GM19452 (cell line): ENCODE data around the gene CENATAC.
"Not testable (repeated sequence)": the region's sequence is repeated elsewhere in the genome, so short reads cannot be mapped to it uniquely, and the experiment has no call there.

Experiments
- ATAC-seq: cut with Tn5 transposase; IDR thresholded peaks from one replicate; pipeline ENCODE4 v1.9.1; 2021; ENCODE audit not compliant: unreplicated experiment

The CENATAC gene

DNA sequence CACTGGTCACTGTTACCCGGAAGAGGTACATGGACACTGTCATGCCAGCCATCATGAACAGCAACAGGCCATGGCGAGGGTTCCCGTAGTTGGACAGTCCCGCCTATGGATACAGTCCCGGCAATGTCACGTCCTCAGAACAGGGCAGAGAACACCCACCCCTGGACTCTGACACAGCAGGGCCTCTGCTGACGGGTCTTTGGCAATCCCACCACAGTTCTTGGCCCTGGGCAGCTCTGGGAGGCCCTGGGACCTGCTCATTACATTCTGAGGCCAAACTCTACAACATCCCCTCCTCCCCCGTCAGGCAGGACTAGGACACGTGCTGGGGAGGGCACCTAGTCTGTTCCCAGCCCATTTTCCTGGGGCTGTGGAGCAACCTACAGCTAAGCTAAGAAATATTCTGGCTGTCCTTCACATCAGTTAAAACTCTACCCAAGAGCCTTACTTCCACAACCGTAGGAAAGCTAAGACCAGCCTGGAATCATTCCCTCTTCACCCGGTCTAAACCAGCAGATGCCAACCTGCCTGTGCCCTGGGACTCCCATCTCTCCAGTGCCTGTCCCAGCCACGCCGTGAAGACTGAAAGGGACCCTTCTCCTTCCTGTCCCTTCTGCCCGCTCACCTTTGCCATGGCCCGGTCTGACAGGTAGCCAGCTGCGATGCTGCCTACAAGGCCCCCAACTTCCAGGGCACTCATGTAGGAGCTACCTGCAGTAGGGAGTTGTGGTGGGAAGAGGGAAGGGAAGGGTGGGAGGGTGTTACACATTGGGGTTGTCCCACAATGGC is 28.2 kb downstream of the CENATAC start:
- ATAC-seq, result no peak

DNA sequence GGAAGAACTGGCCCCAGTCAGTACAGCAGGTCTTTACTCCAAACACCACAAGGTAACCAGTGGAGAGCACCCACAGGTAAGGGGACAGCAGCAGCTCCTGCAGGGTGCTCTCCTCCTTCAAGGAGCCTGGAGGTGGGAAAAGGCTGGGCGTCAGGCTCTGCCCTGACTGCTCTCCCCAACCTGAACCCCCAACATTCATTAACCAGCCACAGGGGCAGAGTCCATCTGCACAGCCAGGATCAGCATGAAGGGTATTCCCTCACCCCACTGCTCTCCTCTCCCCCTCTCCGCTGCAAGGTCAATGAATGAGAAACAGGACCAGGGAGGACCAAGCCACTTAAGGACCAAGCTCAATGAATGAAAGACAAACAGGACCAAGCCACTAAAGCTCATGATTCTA is 29.0 kb downstream of the CENATAC start:
- ATAC-seq, result no peak

DNA sequence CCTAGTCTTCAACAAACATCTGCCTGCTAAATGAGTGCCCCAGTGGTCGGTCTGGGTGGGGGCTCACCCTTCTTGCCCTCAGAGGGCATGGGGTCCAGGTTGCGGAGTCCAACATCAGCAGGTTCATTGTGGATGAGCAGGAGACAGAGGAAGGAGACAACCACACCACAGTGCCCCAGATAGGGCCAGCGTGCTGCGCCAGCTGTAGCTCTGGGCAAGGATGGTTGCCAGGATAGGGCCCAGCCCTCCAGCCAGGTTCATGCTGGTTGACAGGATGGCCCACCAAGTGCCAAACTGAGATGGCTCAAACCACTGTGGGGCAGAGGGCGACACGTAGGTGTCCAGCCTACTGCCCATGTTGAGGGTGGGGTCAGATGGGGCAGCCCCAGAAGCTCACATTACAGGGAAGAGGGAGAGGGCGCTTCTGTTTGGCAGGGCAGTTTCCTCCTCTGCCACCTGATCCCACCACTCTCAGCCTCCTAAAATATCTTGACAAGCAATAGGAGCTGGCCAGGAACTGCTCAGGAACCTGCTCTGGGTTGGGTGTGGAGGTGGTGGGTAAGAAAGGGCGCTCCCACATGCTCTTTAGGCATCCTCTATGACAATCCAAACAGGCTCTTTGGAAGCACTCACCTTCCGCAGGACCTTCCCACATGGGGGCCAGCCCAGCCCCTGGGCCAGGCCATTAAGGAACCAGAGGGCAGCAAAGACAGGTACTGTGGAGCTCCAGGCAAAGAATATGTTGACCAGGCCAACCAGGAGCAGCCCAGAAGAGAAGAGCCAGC is 29.8 kb downstream of the CENATAC start:
- ATAC-seq, result no peak

DNA sequence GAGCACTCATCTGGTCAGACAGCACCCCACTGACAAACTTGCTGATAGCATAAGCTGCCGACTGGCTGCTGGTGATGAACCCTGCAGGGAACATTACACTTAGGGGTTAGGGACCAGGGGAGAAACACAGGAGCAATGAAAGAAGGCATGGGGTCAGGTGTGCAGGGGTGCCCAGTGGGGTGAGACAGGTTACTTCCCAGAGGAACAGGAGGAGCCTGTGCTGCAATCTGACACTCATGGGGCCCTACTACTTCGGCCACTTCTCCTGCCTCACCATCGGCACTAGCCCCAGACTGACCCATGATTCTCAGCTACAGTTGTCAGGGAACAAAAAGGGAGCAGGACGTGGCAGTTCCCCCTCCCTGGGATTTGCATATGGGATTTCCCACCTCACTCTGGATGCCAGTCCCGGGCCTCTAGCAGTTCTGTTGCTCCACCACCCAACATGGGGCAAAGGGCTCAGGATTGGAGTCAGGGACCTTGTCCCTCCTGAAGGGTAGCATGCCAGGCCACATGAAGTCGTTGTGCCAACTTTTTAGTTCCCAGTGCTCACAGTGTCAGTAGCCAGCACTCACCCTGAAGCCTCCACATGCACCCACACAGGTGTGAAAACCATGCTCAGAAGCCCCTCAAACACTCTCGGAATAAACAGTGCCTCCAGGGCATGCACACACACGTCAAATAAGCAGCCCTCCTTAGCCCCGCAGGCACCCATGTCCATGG is 30.6 kb downstream of the CENATAC start:
- no peak for ATAC-seq

DNA sequence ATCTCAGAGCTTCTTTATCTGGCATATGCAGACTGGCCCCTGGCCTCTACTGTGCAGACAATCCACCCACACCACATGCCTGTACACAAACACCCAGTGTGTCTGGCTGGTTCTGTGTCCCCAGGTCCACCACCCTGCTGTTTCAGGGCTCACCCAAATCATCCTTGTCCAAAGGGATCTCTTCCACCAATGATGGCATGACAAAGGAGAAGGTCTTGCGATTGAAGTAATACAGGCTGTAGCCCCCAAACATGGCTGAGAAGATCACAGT is 31.1 kb downstream of the CENATAC start:
- no peak for ATAC-seq

DNA sequence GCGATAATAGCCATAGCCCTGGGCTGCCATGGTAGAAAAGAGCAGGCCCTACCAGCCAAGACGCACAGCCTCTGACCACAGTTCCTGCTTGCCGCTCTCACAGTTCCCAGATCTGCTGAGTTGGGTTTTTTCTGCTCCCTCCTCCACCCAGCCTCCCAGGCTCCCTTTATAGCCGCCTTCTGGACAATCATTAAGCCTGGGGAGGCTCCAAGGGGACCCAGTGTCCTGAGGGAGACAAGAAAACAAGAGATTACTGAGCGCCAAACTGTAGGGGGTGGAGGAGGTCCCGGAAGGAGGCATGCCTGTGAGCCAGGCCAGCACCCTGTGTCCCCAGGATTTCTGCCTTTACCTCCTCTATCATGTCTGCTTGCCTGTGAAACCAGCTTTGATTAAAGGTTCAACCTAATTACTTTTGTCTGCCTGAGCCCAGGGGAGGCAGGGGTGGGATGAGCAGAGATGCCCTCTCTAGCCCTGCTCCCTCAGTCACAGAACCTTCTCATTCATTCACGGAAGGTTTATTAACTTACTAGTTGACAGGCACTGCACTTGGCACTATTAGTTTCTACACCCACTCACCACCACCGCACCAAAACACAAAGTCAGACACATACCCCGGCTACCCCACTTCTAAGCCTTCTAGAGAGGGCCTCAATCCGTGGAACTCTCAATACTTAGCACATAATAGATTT is 31.5 kb downstream of the CENATAC start:
- ATAC-seq, result no peak

DNA sequence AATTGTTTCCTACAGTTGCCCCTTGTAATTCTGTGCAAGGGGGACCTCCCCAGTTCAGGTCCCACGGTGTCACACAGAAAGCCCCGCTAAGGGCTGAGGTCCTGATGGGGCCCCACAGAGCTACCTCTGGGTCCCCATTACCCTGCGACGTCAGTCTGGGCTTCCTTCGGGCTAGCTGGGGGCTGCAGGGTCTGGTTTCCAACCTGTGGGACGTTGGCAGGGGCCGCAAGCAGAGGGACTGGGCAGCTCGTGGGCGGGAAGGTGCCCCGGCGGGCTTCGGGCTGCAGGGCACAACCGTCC is 32.0 kb downstream of the CENATAC start:
- ATAC-seq, result peak; percentile 12

DNA sequence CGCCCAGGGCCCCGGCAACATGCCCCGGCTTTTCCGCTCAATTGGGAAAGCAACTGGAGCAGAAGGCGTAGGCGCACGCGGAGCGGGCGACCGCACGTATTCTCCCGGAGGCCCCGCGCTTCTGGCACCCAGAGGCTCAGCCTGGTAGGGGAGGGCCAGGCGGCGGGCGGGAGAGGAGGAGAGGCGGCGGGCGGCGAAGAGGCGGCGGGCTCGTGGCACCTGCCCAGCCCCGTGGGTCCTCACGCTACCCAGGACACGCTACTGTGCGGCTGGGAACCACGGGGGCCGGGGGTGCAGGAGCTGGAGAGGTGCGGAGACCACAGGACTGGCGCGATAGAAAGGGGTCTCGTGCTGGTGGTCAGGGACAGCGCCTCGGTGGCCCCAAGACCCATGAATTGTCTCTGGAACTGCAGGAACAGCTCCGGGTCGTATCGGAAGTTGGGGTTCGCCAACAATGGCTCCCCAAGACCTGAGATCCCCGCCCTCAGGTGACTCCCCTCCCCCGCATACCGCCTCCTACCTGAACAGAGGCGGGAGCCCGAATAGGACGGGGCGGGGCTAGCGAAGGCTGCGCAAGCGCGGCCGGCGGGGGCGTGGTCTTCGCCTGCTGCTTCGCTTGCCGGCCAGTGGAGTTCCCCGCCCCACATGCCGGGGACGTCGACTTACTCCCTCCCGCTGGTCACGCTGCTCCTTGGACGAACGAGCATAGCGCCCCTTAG is 32.5 kb downstream of the CENATAC start, which contains the start of gene SLC37A4:
SLC37A4 (minus strand) TSS at position 549 of the 719 bp plus-strand sequence.
- peak; percentile 89 for ATAC-seq

DNA sequence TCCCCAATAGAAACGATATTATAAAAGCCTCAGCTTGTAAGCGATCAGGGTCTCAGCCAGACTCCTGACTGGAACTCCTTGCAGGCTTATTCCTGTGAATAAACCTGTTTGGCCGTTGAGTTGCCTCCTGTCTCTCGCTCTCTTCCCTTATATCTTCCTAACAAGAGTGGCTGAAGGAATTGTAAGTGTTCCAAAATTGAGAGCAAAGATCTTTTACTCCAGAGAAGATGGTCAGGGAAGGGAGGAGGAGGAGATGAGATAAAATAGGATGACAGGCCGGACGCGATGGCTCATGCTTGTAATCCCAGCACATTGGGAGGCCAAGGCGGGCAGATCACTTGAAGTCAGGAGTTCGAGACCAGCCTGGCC is 34.0 kb downstream of the CENATAC start:
- no peak for ATAC-seq

DNA sequence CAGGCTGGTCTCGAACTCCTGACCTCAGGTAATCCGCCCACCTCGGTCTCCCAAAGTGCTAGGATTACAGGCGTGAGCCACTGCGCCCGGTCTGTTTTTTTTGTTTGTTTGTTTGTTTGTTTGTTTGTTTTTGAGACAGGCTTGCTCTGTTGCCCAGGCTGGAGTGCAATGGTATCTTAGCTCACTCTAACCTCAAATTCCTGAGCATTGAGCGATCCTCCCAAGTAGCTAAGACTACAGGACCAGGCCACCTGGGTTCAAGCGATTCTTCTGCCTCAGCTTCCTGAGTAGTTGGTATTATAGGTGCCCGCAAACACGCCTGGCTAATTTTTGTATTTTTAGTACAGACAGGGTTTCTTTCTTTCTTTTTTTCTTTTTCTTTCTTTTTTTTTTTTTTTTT is 35.5 kb downstream of the CENATAC start:
- ATAC-seq, result not testable (repeated sequence)

DNA sequence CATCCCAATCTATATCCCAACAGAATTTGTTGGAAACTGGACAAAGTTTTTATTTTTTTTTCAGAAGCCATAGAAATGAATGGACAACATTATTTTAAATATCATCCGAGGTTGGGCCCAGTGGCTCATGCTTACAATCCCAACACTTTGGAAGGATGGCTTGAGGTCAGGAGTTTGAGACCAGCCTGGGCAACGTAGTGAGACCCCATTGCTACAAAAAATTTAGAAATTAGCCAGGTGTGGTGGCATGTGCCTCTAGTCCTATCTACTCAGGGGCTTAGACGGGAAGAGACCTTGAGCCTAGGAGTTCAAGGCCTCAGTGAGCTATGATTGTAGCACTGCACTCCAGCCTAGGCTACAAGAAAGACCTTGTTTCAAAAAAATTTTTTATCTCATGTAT is 36.9 kb downstream of the CENATAC start:
- ATAC-seq, result no peak

DNA sequence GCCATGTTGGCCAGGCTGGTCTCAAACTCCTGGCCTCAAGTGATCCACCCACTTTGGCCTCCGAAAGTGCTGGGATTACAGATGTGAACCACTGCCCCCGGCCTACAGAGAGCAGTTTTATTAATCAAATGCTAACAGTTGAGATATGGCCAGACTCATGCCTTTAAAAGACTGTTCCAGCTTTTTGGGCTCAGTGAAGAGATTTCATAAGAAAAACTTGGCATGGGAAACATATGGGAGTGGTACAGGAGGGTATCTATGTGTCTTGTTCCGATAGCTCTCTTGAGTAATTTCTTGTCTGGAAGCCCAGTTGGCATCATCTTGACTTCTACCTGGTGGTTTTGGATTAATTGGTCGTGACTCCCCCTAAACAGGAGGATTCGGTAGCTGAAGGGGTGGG is 40.9 kb downstream of the CENATAC start:
- ATAC-seq, result no peak

DNA sequence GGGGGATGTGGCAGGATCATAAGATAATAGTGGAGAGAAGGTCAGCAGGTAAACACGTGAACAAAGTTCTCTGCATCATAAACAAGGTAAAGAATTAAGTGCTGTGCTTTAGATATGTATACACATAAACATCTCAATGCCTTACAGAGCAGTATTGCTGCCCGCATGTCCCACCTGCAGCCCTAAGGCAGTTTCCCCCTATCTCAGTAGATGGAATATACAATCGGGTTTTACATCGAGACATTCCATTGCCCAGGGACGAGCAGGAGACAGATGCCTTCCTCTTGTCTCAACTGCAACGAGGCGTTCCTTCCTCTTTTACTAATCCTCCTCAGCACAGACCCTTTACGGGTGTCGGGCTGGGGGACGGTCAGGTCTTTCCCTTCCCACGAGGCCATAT is 41.5 kb downstream of the CENATAC start:
- ATAC-seq, result not testable (repeated sequence)

DNA sequence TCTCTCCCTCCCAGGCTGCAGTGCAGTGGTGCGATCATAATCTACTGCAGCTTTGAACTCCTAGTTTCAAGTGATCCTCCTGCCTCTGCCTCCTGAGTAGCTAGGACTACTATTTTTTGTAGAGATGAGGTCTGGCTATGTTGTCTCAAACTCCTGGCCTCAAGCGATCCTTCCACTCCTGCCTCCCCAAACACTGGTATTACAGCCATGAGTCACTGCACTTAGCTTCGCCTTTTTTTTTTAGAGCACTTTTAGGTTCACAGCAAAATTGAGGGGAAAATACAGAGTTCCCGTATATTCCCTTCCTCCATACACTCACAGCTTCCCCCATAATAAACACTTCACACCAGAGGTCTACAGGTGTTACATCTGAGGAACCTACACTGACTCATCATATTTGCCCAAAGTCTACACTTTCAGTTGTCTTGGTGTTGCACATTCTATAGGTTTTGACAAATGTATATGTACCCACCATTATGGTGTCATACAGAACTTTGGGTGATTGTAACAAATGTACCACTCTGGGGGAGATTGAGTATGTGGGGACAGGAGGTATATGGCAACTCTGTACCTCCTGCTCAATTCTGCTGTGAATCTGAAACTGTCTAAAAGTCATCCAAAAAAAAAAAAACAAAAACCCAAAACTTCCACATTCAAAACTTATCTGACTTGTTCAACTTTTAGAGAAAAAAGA is 44.0 kb downstream of the CENATAC start:
- no peak for ATAC-seq

DNA sequence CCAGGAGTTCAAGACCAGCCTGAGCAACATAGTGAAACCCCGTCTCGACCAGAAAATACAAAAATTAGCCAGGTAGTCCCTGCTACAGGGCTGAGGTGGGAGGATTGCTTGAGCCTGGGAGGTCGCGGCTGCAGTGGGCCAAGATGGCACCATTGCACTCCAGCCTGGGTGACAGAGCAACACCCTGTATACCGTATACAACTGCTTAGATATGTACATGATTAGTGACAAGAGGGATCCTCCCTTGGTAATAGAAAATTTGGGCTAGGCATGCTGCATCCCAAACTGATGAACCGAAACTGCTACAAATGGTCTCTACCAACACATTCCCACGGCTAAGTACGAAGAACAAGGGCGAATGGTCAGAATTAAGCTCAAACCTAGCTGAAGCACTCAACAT is 45.0 kb downstream of the CENATAC start:
- ATAC-seq, result no peak

DNA sequence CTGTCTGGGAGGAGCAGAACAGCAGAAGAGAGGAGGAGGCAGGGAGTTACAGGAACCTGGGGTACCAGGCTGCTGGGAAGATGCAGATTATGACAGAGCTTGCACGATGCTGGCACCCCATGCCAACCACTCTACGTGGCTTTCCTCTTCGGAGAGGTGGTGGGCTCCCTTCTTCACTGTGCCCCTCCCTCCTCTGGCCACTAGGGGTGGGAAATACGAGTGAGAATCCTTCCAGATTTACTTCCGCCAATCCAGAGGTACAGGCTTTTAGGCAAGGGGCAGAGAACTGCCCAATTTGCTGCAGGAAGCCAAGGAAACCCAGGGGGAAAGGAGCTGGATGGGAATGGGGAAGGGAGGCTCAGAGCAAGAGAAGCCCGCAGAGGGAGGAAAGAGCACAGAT is 46.8 kb downstream of the CENATAC start:
- no peak for ATAC-seq

DNA sequence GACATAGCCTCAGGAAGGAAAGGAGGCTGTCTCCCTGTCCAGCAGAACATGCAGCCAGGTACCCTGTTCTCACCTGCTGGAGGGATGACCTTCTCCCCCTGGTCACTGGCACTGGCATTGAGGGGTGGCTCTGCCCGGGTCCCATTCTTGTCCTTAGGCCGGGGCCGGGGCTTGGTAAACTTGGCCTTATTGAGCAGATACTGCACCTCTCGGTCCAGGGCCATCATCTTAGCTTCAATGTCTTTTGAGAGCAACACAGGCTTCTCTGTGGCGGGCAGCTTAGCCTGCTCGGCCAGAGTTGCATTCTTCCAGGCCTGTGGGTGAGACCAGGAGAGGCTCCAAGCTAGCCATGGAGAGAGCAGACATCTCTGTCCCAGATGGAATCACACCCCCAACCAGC is 48.6 kb downstream of the CENATAC start:
- no peak for ATAC-seq

DNA sequence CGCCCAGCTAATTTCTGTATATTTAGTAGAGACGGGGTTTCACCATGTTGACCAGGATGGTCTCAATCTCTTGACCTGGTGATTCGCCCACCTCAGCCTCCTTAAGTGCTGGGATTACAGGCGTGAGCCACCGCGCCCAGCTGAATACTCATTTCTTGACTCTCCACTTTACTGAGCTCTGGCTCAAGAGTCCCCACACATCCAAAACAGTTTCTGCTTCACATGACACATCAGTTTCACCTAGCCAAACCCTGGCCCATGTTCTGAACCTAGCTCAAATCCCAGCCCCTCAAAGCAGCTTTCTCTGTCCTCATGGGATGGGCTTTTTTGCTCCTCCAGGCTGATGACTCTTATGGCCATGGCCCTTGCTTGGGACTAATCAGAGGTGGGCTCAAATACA is 49.3 kb downstream of the CENATAC start:
- ATAC-seq, result no peak

DNA sequence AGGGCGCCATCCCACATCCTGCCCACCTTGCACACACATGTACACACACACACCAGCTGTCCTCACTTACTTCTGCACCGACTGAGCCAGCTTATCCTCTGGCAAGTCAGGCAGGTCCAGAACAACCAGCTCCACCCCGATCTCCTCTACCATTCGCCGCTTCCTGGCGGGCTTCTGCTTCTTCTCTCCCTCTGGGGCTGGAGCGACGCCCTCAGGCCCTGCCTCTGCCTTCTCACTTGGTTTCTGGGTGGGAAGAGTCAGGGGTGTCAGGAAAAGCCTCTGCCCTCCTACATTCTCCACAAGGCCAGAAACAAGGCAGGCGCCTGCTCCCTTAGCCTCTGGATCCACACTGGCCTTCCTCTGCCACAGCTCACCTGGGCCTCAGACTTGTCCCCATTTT is 50.7 kb downstream of the CENATAC start:
- ATAC-seq, result no peak

DNA sequence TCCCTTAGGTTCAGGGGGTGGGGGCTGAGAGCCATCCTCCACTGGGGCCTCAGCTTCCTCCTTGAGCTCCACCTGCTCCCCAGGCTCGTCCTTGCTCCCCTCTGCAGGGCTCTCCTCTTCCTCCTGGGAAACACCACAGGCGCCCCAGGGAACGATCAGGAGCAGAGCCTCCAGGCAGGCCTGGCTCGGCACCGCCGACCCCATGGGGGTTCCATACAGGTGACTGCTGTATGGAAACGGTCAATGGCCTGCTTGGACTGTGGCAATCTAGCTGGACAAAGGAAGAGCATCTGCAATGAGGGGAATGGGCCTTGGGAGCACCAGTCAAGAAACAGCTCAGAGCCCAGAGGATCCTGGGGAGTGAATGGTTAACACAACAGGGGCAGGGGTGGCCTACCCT is 51.1 kb downstream of the CENATAC start:
- no peak for ATAC-seq
